ENCODE data around the gene CHMP5. TPM values are rescaled to one million over a fixed set of nuclear protein-coding genes. Genes with fewer than 3 reads are reported as not detected.
A peak's percentile ranks its signal among the peaks of the same experiment; 100 is the strongest.

Gene CHMP5
- total RNA-seq, 1 experiment from 2014 or later = 53.4 TPM

DNA sequence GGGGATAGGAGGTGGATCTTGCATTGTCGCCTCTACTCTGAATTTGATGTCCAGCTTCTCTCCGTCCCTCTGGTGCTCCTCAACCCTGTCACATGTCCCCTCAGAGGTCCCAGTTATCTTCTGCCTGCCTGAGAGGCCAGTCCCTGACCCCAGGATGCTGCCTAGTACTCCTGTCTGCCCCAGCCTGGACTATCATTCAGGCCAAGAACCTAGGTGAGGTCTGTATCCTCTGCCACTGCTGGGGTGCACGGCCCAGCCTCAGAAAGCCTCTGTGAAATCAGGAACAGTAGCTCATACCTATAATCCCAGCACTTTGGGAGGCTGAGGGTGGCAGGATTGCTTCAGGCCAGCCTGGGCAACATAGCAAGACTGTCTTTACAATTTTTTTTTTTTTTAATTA, 16.2 kb upstream of the CHMP5 start:
- no peak overlapping the region for H3K4me3 ChIP-seq (ENCODE audit: low read length)
- H3K4me1 ChIP-seq (ENCODE audit: low read length) = peaks cover 6% of the 10 kb centered on the region; the same call in 1 of the 2 replicates
- H3K9ac ChIP-seq (ENCODE audit: low read length) = no peak overlapping the region
- no peak overlapping the region for H2AFZ ChIP-seq (ENCODE audit: low read length)
- DNase-seq = no peak
- no peaks in the 10 kb centered on the region for H4K20me1 ChIP-seq (ENCODE audit: insufficient read depth, low read depth, low read length)
- H3K27me3 ChIP-seq (ENCODE audit: low read length) = no peaks in the 10 kb centered on the region
- peaks cover 8% of the 10 kb centered on the region; the same call in 1 of the 2 replicates for H3K36me3 ChIP-seq (ENCODE audit: insufficient read depth, low read length)
- H3K9me3 ChIP-seq (ENCODE audit: low read length) = no peaks in the 10 kb centered on the region
- H3K27ac ChIP-seq (ENCODE audit: low read length) = no peak overlapping the region
- H3K9me2 ChIP-seq (replicated peaks; ENCODE audit: insufficient read depth, low read length) = no peaks in the 10 kb centered on the region
- no peaks in the 10 kb centered on the region for H3K79me2 ChIP-seq (ENCODE audit: low read length)
- no peak overlapping the region for H3K4me2 ChIP-seq (ENCODE audit: low read depth, low read length, poor library complexity, severe bottlenecking)

DNA sequence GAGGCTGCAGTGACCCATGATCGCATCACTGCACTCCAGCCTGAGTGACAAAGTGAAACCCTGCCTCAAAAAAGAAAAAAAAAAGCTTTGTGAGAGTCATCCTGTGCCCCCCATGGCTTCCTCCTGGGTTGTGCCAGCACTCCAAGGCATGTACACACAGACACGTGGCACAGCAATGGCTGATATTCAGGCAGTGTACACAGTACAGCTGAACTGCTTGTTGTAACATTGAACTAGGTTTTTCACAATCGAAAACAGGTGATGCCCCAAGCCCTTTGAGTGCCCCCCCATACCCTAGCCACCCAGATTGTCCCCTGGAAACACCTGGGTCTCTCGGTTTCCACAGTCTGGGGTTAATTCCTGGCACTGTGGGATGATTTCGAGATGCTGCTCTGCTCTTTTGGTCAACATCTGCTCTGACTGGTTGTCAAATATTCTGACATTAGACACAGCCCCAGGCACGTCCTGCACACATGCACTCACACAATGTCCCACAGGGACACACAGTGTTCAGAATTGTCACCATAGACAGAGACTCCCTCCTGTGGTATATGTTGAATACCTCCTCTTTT, 15.7 kb upstream of the CHMP5 start:
- Histone ChIP-seq H4K20me1 (ENCODE audit: insufficient read depth, low read depth, low read length) (no peaks in the 10 kb centered on the region), H3K9me3 (ENCODE audit: low read length) (no peaks in the 10 kb centered on the region), H3K4me2 (ENCODE audit: low read depth, low read length, poor library complexity, severe bottlenecking) (no peak overlapping the region), H3K9me2 (replicated peaks; ENCODE audit: insufficient read depth, low read length) (no peaks in the 10 kb centered on the region), H2AFZ (ENCODE audit: low read length) (no peak overlapping the region), H3K36me3 (ENCODE audit: insufficient read depth, low read length) (peaks cover 8% of the 10 kb centered on the region; the same call in 1 of the 2 replicates), H3K27me3 (ENCODE audit: low read length) (no peaks in the 10 kb centered on the region), H3K4me1 (ENCODE audit: low read length) (peaks cover 6% of the 10 kb centered on the region; the same call in 1 of the 2 replicates), H3K4me3 (ENCODE audit: low read length) (no peak overlapping the region), H3K79me2 (ENCODE audit: low read length) (no peaks in the 10 kb centered on the region), H3K27ac (ENCODE audit: low read length) (no peak overlapping the region), H3K9ac (ENCODE audit: low read length) (peak overlapping the region; percentile 24; the same call in 1 of the 2 replicates)
- DNase-seq = no peak

DNA sequence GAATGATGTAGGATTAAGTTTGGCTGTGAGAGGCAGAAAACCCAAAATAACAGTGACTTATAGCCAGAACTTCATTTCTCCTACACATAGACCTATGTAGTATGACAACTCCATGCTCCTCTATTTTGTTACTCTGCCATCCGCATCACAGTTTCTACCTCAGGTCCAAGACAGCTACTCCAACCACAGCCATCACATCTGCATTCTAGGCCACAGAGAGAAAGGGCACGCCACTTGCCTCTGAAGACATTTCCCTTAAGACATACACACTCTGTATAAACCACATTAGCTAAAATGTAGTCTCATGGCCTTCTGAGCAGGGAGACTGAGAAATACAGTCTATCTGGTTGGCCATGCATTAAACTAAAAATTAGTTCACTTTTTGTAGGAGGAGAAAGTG, 14.9 kb upstream of the CHMP5 start:
- no peak overlapping the region for H3K4me2 ChIP-seq (ENCODE audit: low read depth, low read length, poor library complexity, severe bottlenecking)
- H3K9me3 ChIP-seq (ENCODE audit: low read length) = no peaks in the 10 kb centered on the region
- peaks cover 6% of the 10 kb centered on the region; the same call in 1 of the 2 replicates for H3K4me1 ChIP-seq (ENCODE audit: low read length)
- no peak for DNase-seq
- no peak overlapping the region for H2AFZ ChIP-seq (ENCODE audit: low read length)
- H3K9ac ChIP-seq (ENCODE audit: low read length) = 0 out of 2 replicates have a peak overlapping the region, but pooled peaks have one; percentile 24
- H3K27me3 ChIP-seq (ENCODE audit: low read length) = no peaks in the 10 kb centered on the region
- peaks cover 8% of the 10 kb centered on the region; the same call in 1 of the 2 replicates for H3K36me3 ChIP-seq (ENCODE audit: insufficient read depth, low read length)
- no peaks in the 10 kb centered on the region for H3K79me2 ChIP-seq (ENCODE audit: low read length)
- H3K27ac ChIP-seq (ENCODE audit: low read length) = no peak overlapping the region
- H4K20me1 ChIP-seq (ENCODE audit: insufficient read depth, low read depth, low read length) = no peaks in the 10 kb centered on the region
- H3K9me2 ChIP-seq (replicated peaks; ENCODE audit: insufficient read depth, low read length) = no peaks in the 10 kb centered on the region
- H3K4me3 ChIP-seq (ENCODE audit: low read length) = no peak overlapping the region

DNA sequence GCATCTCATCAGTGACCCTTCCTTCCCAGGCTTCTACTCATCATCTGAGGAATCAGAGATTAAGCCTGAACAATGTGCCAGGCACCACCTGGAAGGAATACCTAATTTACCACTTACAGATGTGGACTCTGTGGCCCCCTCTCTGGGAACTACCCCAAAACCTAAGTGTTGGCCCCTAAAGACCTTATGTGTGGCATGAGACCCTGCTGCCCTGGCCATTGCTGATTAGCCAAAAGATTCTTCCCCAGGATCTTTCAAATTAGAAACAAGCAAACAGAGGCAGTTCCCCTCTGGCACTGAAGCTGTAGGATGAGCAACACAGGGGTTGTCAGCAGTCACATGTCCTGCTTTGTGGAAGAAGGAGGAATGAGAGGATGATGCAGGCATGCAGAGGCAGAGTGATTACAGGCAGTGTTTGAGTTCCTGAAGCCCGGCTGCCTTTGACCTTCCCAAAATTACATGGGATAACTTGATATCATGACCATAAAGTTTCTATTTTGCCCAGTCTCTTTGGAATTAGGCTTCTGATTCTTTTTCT, 14.3 kb upstream of the CHMP5 start:
- Histone ChIP-seq H3K9me3 (ENCODE audit: low read length) (no peaks in the 10 kb centered on the region), H3K4me3 (ENCODE audit: low read length) (no peak overlapping the region), H2AFZ (ENCODE audit: low read length) (no peak overlapping the region), H3K36me3 (ENCODE audit: insufficient read depth, low read length) (peaks cover 12% of the 10 kb centered on the region; the same call in 1 of the 2 replicates), H3K27me3 (ENCODE audit: low read length) (no peaks in the 10 kb centered on the region), H3K79me2 (ENCODE audit: low read length) (no peaks in the 10 kb centered on the region), H3K4me1 (ENCODE audit: low read length) (peaks cover 6% of the 10 kb centered on the region; the same call in 1 of the 2 replicates), H3K9ac (ENCODE audit: low read length) (no peak overlapping the region), H4K20me1 (ENCODE audit: insufficient read depth, low read depth, low read length) (no peaks in the 10 kb centered on the region), H3K9me2 (replicated peaks; ENCODE audit: insufficient read depth, low read length) (no peaks in the 10 kb centered on the region), H3K4me2 (ENCODE audit: low read depth, low read length, poor library complexity, severe bottlenecking) (no peak overlapping the region), H3K27ac (ENCODE audit: low read length) (no peak overlapping the region)
- DNase-seq = no peak

DNA sequence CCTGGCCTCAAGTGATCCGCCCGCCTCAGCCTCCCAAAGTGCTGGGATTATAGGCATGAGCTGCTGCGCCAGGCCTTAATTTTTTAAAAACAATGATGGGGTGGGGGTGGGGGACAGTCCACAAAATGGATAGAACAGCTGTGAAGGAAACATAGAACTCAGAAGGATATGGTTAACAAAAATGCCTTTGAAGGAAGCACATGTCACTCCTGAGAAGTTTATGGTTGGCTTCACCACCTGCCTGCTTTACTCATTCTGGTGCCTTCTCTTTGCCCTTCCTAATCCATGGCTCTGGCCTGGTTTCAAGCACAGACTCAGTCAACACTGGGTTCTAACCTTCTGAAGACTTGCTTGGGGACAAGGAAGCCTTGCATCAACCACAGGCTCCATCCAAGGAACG, 10.6 kb upstream of the CHMP5 start:
- no peak overlapping the region for H3K9ac ChIP-seq (ENCODE audit: low read length)
- H3K79me2 ChIP-seq (ENCODE audit: low read length) = peaks cover 4% of the 10 kb centered on the region
- H3K9me2 ChIP-seq (replicated peaks; ENCODE audit: insufficient read depth, low read length) = no peaks in the 10 kb centered on the region
- no peak overlapping the region for H2AFZ ChIP-seq (ENCODE audit: low read length)
- no peak overlapping the region for H3K4me3 ChIP-seq (ENCODE audit: low read length)
- no peak overlapping the region for H3K4me2 ChIP-seq (ENCODE audit: low read depth, low read length, poor library complexity, severe bottlenecking)
- H4K20me1 ChIP-seq (ENCODE audit: insufficient read depth, low read depth, low read length) = no peaks in the 10 kb centered on the region
- H3K4me1 ChIP-seq (ENCODE audit: low read length) = peaks cover 6% of the 10 kb centered on the region; the same call in 1 of the 2 replicates
- no peaks in the 10 kb centered on the region for H3K27me3 ChIP-seq (ENCODE audit: low read length)
- no peaks in the 10 kb centered on the region for H3K9me3 ChIP-seq (ENCODE audit: low read length)
- no peak for DNase-seq
- H3K27ac ChIP-seq (ENCODE audit: low read length) = no peak overlapping the region
- H3K36me3 ChIP-seq (ENCODE audit: insufficient read depth, low read length) = peaks cover 38% of the 10 kb centered on the region

DNA sequence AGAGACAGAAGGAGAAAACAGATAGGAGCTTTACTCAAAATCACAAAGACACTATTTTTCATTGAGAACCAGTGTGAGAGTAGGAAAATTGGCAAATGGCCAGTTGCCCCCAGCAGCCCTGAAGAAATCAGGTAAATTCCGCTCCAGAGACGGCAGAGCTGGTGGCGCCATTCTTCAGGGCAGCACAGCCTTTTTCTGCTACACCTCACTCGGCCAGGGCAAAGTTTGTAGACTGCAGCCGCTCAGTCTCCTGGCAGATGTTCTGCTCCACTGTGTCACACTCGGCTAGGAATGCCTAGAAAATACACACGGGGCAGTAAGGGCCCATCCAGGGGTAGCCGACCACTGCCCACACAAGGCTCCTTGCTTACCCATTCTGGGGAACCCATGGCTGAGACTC, 9.8 kb upstream of the CHMP5 start:
- Histone ChIP-seq H3K27me3 (ENCODE audit: low read length) (no peaks in the 10 kb centered on the region), H3K4me3 (ENCODE audit: low read length) (no peak overlapping the region), H3K79me2 (ENCODE audit: low read length) (peaks cover 11% of the 10 kb centered on the region), H3K36me3 (ENCODE audit: insufficient read depth, low read length) (peaks cover 46% of the 10 kb centered on the region), H2AFZ (ENCODE audit: low read length) (no peak overlapping the region), H3K4me2 (ENCODE audit: low read depth, low read length, poor library complexity, severe bottlenecking) (no peak overlapping the region), H3K9me3 (ENCODE audit: low read length) (no peaks in the 10 kb centered on the region), H3K9ac (ENCODE audit: low read length) (no peak overlapping the region), H3K9me2 (replicated peaks; ENCODE audit: insufficient read depth, low read length) (no peaks in the 10 kb centered on the region), H3K4me1 (ENCODE audit: low read length) (no peaks in the 10 kb centered on the region), H3K27ac (ENCODE audit: low read length) (no peak overlapping the region), H4K20me1 (ENCODE audit: insufficient read depth, low read depth, low read length) (no peaks in the 10 kb centered on the region)
- no peak for DNase-seq

DNA sequence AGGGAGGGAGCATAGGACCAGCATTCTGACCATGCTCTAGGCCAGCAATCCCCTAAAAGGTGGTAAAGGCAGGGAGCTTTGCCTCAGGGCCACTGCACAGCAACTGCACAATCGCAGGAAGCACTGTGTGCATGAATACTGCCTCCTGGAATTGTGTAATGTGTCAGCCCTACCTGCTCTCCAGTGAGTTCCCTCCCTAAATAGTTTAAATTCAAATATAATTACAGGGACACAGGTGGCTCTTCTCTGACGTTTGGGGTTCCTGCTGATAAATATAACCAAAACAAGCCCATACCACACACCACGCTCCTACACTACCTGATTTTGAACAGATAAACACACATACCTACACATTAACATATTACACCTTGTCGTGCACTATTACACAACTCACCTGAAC, 9.4 kb upstream of the CHMP5 start:
- Histone ChIP-seq H3K27ac (ENCODE audit: low read length) (no peak overlapping the region), H3K9ac (ENCODE audit: low read length) (no peak overlapping the region), H3K36me3 (ENCODE audit: insufficient read depth, low read length) (peaks cover 50% of the 10 kb centered on the region)

DNA sequence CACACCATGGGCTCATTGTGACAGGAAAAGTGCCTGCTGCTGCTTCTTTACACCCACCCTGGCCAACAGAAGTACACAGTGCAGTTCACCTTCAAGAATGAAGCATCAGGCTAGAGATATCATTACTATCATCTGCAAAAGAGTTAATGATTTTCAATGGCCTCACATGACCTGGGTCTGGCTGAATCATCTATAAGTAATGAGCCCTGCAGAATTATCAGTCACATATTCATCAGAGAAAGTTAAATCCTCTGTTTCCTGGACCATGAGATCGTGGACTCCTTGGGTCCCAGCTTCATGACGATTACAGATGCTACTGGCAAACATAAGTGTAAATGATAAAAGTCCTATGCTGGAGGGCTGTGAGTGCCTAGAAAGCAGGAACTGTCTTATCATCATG, 8.6 kb upstream of the CHMP5 start:
- Histone ChIP-seq H3K27me3 (ENCODE audit: low read length) (no peaks in the 10 kb centered on the region), H2AFZ (ENCODE audit: low read length) (no peak overlapping the region), H3K36me3 (ENCODE audit: insufficient read depth, low read length) (peaks cover 57% of the 10 kb centered on the region), H3K9ac (ENCODE audit: low read length) (no peak overlapping the region), H3K4me2 (ENCODE audit: low read depth, low read length, poor library complexity, severe bottlenecking) (no peak overlapping the region), H3K9me3 (ENCODE audit: low read length) (no peaks in the 10 kb centered on the region), H3K79me2 (ENCODE audit: low read length) (peaks cover 19% of the 10 kb centered on the region), H3K27ac (ENCODE audit: low read length) (no peak overlapping the region), H3K4me1 (ENCODE audit: low read length) (no peaks in the 10 kb centered on the region), H4K20me1 (ENCODE audit: insufficient read depth, low read depth, low read length) (no peaks in the 10 kb centered on the region), H3K9me2 (replicated peaks; ENCODE audit: insufficient read depth, low read length) (no peaks in the 10 kb centered on the region), H3K4me3 (ENCODE audit: low read length) (no peak overlapping the region)
- DNase-seq = no peak

More for the DNA sequence above, 9.4 kb upstream of the CHMP5 start:
- Histone ChIP-seq H3K79me2 (ENCODE audit: low read length) (peaks cover 13% of the 10 kb centered on the region), H2AFZ (ENCODE audit: low read length) (no peak overlapping the region), H3K9me2 (replicated peaks; ENCODE audit: insufficient read depth, low read length) (no peaks in the 10 kb centered on the region), H3K27me3 (ENCODE audit: low read length) (no peaks in the 10 kb centered on the region), H3K4me3 (ENCODE audit: low read length) (no peak overlapping the region), H4K20me1 (ENCODE audit: insufficient read depth, low read depth, low read length) (no peaks in the 10 kb centered on the region), H3K4me1 (ENCODE audit: low read length) (no peaks in the 10 kb centered on the region), H3K9me3 (ENCODE audit: low read length) (no peaks in the 10 kb centered on the region), H3K4me2 (ENCODE audit: low read depth, low read length, poor library complexity, severe bottlenecking) (no peak overlapping the region)
- DNase-seq = no peak

All from Karpas-422 (cell line).